ENCODE results near the gene FBN1.

- TF ChIP-seq CTCF (conservative IDR thresholded peaks at IDR 0.05) (no peak), ZFX (IDR thresholded peaks at IDR 0.05) (no peak)
These were observed 91.4 kb downstream of the FBN1 start for GRCh38 chr15:48554112-48554511.

Measured in C4-2B (cell line).